H1 (cell line): ENCODE data around the gene PHF10. TPM values are rescaled to one million over a fixed set of nuclear protein-coding genes. Genes with fewer than 3 reads are reported as not detected.
A peak's percentile ranks its signal among the peaks of the same experiment; 100 is the strongest.

Experiments
- ASH2L ChIP-seq: fragments of 200-600, 300-600 bp; sonication (generic); IDR thresholded peaks from one replicate; pipeline ENCODE4 v1.7.1; 2017; ENCODE audit warnings: low read length
- ATF3 ChIP-seq: IDR thresholded peaks from 2 replicates; pipeline ENCODE4 v1.6.1; 2011; ENCODE audit warnings: low read depth, mild to moderate bottlenecking, low read length; ENCODE audit not compliant: insufficient read depth
- CBX5 ChIP-seq: fragments of 300-800, 300-1000 bp; sonication (generic); IDR thresholded peaks from 2 replicates; pipeline ENCODE4 v1.7.1; 2016; ENCODE audit warnings: antibody characterized with exemption, low read length, low read depth
- CBX8 ChIP-seq: fragments of 300-800, 300-1000 bp; sonication (generic); IDR thresholded peaks from 2 replicates; pipeline ENCODE4 v1.7.1; 2016; ENCODE audit warnings: low read depth, low read length, borderline replicate concordance
- CTBP2 ChIP-seq: IDR thresholded peaks from 2 replicates; pipeline ENCODE4 v1.7.0; 2011; ENCODE audit warnings: borderline replicate concordance, mild to moderate bottlenecking, moderate library complexity, mixed read lengths, low read length; ENCODE audit not compliant: insufficient read depth, insufficient read length
- CTCF ChIP-seq, 3 experiments: IDR thresholded peaks; 1 replicate in 2 of 3; 2 replicates in 1 of 3; pipeline versions ENCODE4 v1.5.1 to v1.6.1; 2011; ENCODE audit warnings: low read length in 3 of 3, mild to moderate bottlenecking in 3 of 3, inconsistent platforms in 2 of 3, low read depth in 1 of 3, moderate library complexity in 1 of 3; ENCODE audit not compliant: insufficient read depth in 1 of 3; ENCODE audit errors: control extremely low read depth in 1 of 3
- E2F6 ChIP-seq: IDR thresholded peaks from 2 replicates; pipeline ENCODE4 v1.6.1; 2012; ENCODE audit warnings: inconsistent platforms
- EGR1 ChIP-seq: IDR thresholded peaks from 2 replicates; pipeline ENCODE4 v1.6.1; 2011; ENCODE audit warnings: low read depth, low read length, borderline replicate concordance
- EP300 ChIP-seq, 2 experiments: IDR thresholded peaks; 1 replicate in 1 of 2; 2 replicates in 1 of 2; pipeline ENCODE4 v1.6.1; 2011 to 2012; ENCODE audit warnings: low read depth in 2 of 2, low read length in 2 of 2, mild to moderate bottlenecking in 2 of 2, borderline replicate concordance in 1 of 2, inconsistent platforms in 1 of 2, moderate library complexity in 1 of 2
- EZH2 ChIP-seq: fragments of 200-600 bp; sonication (generic); IDR thresholded peaks from 2 replicates; pipeline ENCODE4 v1.7.1; 2012; ENCODE audit warnings: low read depth, mild to moderate bottlenecking, moderate library complexity, low read length, inconsistent platforms; ENCODE audit not compliant: severe bottlenecking
- FOSL1 ChIP-seq: IDR thresholded peaks from 2 replicates; pipeline ENCODE4 v1.6.1; 2011; ENCODE audit warnings: mild to moderate bottlenecking, low read depth, low read length, moderate library complexity; ENCODE audit not compliant: insufficient read depth
- MAFK ChIP-seq: IDR thresholded peaks from 2 replicates; pipeline ENCODE4 v1.6.1; 2012; ENCODE audit warnings: low read depth, mild to moderate bottlenecking, improper control_type of control experiment, low read length
- MAX ChIP-seq: IDR thresholded peaks from 2 replicates; pipeline ENCODE4 v1.6.1; 2012; ENCODE audit warnings: inconsistent platforms
- NANOG ChIP-seq: IDR thresholded peaks from 2 replicates; pipeline ENCODE4 v1.6.1; 2011; ENCODE audit warnings: low read length, low read depth, mild to moderate bottlenecking, inconsistent platforms; ENCODE audit not compliant: insufficient read depth, poor library complexity, severe bottlenecking
- PHF8 ChIP-seq: fragments of 200-600 bp; sonication (generic); conservative IDR thresholded peaks from 2 replicates; pipeline ENCODE4 v1.7.1; 2012; ENCODE audit warnings: low read depth, mild to moderate bottlenecking, inconsistent platforms, low read length, moderate library complexity
- POU5F1 ChIP-seq: IDR thresholded peaks from 2 replicates; pipeline ENCODE4 v1.6.1; 2011; ENCODE audit warnings: low read depth, mild to moderate bottlenecking, low read length, moderate library complexity
- SIRT6 ChIP-seq: IDR thresholded peaks from one replicate; pipeline ENCODE4 v1.7.1; 2012; ENCODE audit warnings: low read length, inconsistent platforms
- SP4 ChIP-seq: IDR thresholded peaks from 2 replicates; pipeline ENCODE4 v1.6.1; 2012; ENCODE audit warnings: low read length, inconsistent platforms
- SUZ12 ChIP-seq: fragments of 200-600 bp; sonication (generic); IDR thresholded peaks from 2 replicates; pipeline ENCODE4 v1.6.1; 2012; ENCODE audit warnings: mild to moderate bottlenecking, inconsistent platforms, low read length, moderate library complexity, mixed read lengths
- TAF1 ChIP-seq: IDR thresholded peaks from 2 replicates; pipeline ENCODE4 v1.6.1; 2011; ENCODE audit warnings: mild to moderate bottlenecking, low read depth, low read length
- polyA plus RNA-seq, 7 experiments: library from polyadenylated mRNA; depleted of rRNA in 3 of 7; stranded (reverse) in 5 of 7; unstranded in 2 of 7; fragments of >200 nt in 5 of 7; fragments of 200-250 nt in 2 of 7; gene quantifications; 1 replicate in 5 of 7; 2 replicates in 1 of 7; 4 replicates in 1 of 7; pipeline versions ENCODE4 v1.2.1 to v1.2.3, GENCODE V29; 2011 to 2013; ENCODE audit warnings: missing spikeins in 2 of 7, mixed read lengths in 2 of 7
- total RNA-seq: library from RNA; stranded (reverse); fragmentation: NEBNext Ultra II Directional; extraction: Animal tissue kit (Norgen Biotek cat#: 25700); gene quantifications from 2 replicates; pipeline ENCODE4 v1.2.1, GENCODE V29; 2021

The PHF10 gene
- total and polyA plus RNA-seq, 2 of the 8 experiments (the other 6 are each of a cell fraction or from before 2014, with no cell fraction given), result 15.6 to 51.1 TPM

- no peak for TF ChIP-seq EGR1
- TF ChIP-seq FOSL1, result no peak
- no peak for TF ChIP-seq EZH2
- no peak for TF ChIP-seq SUZ12
- TF ChIP-seq EP300 (IDR thresholded peaks at IDR 0.05; ENCODE audit: borderline replicate concordance in 1 of 2, low read depth in 2 of 2, low read length in 2 of 2), result no peak
- TF ChIP-seq NANOG, result no peak
- peak; percentile 77 for TF ChIP-seq TAF1
- peak; percentile 53 for TF ChIP-seq ASH2L
- TF ChIP-seq CBX5, result no peak
- TF ChIP-seq CTBP2, result no peak
- TF ChIP-seq E2F6, result peak; percentile 75; the same call in 1 of the 2 replicates
- TF ChIP-seq CBX8, result no peak
- TF ChIP-seq SP4, result no peak
- no peak for TF ChIP-seq POU5F1
- no peak for TF ChIP-seq CTCF (IDR thresholded peaks at IDR 0.05; ENCODE audit: control extremely low read depth in 1 of 3, insufficient read depth in 1 of 3, low read depth in 1 of 3, low read length in 3 of 3)
- no peak for TF ChIP-seq MAFK
- TF ChIP-seq ATF3, result no peak
- TF ChIP-seq MAX, result peak; percentile 93
- peak; percentile 83 for TF ChIP-seq PHF8
- TF ChIP-seq SIRT6, result no peak
Observed at GRCh38 chr6:169724494-169725124, at the start of gene PHF10 (continued).
